Ramos (cell line): ENCODE data around the gene FAM169A.
"Not testable (repeated sequence)": the region's sequence is repeated elsewhere in the genome, so short reads cannot be mapped to it uniquely, and the experiment has no call there.

Source experiments
- in situ Hi-C: fragments of 300-500 bp; cut with MboI; formaldehyde crosslinking; loops from one replicate; pipeline ENCODE4 v1.14.3; 2022; ENCODE audit warnings: low sequenced_read_pairs; ENCODE audit not compliant: unreplicated experiment

The FAM169A gene

DNA sequence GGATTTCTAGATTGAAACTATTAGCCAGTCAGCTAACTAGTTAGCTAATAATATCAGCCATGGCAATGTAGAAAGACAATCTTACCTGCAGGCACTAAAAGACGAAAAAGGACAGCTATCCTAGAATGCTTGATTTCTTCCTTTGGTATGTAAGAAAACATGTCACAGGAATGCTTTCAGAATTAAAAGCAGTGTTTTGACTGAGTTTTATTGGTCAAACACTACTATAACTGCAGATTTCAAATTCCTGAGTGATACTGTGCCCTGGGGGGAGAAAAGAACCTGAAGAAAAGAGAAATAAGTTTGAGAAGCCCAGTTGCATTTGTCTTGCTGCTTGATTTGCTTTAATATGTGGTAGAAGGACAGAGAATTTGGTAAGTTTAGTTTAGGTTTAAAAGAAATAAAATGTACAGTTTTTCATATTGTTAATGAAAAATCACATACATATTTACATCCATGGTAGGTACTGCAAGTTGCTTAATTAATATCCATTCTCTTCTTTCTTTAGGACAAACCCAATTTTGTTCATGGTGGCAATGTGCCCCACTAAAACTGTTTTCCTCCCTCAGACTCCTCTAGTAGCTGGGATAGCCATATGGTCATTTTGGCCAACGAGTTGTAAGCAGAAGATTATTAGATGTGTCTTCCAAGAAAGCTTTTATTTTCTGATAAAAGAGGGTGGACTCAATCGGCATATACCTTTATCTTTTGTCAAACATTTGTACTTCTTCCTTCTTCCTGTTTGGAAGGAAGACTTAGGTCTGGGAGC, 4.3 kb upstream of the FAM169A start:
- in situ Hi-C loops, result no loop called here

- in situ Hi-C loops, result not testable (repeated sequence)
These were observed 3.2 kb upstream of the FAM169A start for GRCh38 chr5:74869414-74869813.

- in situ Hi-C loops, result no loop called here
These were observed 492 bp upstream of the FAM169A start for GRCh38 chr5:74866596-74867162.

DNA sequence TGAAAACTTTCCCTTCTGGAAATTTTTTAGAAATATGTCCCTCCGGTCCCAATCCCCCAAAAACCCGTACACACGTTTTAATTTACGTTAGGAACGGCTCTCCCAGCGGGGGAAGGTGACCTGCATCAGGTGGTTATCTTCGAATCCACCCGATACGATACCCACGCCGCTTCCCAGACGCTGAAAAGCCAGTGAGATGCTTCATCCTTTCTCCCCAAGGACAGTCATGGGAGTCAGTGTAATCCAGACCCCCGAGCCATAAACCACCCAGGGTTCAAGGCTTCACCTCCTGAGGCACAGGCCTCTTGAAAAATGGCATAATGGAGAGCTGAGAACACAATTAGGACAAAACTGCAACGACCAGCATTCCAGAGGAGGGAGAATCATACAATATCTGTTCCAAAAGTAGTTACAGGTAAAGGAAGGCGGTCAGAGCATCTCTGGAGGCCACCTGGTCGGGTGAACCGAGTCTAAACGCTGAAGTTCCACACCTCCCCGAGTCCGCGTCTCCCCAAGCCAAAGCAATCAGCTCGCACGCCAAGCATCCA, 857 bp downstream of the FAM169A start:
- in situ Hi-C loops, result no loop called here

- in situ Hi-C loops, result no loop called here
These were observed 1.4 kb downstream of the FAM169A start for GRCh38 chr5:74864823-74865222.

DNA sequence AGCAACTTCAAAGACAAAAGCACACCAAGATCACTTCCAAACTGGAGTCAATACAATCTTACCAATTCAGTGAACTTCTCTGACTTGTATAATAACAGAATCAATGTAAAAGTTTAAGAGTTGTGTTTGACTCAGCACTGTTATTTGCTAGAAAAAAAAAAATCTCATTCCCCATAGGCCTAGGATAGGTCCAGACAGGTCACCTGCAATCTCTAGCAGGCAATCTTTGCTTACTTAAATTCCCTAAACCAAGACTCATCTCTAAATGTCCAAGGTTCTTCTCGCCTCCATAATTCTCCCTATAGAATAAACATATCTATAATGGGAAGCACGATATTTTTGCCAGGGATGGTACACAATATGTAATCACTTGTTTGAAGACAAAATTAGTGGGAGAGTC, 2.5 kb downstream of the FAM169A start:
- in situ Hi-C loops, result no loop called here

DNA sequence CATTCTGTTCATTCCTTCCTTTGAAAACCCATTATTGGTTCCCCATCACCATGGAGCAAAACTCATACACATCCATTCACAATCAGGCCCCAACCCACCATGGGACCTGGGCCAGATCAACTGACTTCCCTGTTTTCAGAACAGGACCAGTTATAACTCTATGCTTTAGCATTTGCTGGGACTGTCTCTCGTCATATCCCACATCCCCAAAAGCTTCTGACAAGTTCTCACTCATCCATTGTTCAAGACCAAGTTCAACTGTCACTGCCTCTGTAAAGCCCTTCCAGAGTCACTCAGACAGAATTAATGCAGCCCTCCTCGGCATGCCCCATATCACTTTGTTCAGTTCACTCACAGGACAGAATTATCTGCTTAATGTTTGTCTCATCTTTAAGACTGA, 4.0 kb downstream of the FAM169A start:
- in situ Hi-C loops, result no loop called here

DNA sequence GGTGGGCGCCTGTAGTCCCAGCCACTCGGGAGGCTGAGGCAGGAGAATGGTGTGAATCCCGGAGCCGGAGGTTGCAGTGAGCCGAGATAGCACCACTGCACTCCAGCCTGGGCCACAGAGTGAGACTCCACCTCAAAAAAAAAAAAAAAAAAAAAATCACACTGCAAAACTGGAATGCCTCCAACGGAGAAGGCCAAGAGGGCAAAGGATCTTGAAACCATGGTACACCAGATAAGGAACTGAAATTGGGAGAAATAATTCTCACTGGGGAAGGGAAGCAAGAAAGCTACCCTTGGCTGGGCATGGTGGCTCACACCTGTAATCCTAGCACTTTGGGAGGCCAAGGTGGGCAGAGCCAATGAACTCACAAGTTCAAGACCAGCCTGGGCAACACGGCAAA, 9.2 kb downstream of the FAM169A start:
- in situ Hi-C loops, result not testable (repeated sequence)

GRCh38 chr5:74853256-74853655, 12.9 kb downstream of the FAM169A start:
- in situ Hi-C loops, result no loop called here

- in situ Hi-C loops, result no loop called here
These were observed 14.4 kb downstream of the FAM169A start for GRCh38 chr5:74851684-74852353.

DNA sequence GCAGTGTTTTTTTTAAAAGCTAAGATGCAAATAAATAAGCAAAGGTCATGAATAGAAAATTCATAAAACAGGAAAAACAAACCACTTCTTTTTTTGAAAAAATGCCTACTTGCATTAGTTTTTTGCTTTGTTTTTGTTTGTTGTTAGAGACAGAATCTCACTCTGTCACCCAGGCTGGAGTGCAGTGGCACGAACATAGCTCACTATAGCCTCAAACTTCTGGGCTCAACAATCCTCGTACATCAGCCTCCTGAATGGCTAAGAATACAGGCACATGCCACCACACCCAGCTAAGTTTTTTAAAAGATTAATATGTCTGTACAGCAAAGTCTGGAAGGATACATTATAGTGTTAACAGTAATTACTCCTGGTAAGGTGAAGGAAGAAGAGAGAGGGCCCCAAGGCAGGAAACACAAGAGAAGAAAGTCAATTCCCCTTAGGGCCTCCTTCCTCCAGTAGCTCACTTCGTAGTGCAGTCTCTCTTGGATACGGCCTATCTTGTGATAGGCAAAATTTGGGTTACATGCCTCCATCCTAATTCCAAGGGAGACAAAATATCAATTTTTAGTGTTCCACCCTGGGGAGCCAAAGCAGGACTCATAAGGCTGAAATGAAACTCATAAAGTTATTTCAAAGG, 15.3 kb downstream of the FAM169A start:
- in situ Hi-C loops, result no loop called here

GRCh38 chr5:74850030-74850429, 16.2 kb downstream of the FAM169A start:
- in situ Hi-C loops, result no loop called here

- in situ Hi-C loops, result no loop called here
These were observed 17.6 kb downstream of the FAM169A start for GRCh38 chr5:74848553-74849025.

DNA sequence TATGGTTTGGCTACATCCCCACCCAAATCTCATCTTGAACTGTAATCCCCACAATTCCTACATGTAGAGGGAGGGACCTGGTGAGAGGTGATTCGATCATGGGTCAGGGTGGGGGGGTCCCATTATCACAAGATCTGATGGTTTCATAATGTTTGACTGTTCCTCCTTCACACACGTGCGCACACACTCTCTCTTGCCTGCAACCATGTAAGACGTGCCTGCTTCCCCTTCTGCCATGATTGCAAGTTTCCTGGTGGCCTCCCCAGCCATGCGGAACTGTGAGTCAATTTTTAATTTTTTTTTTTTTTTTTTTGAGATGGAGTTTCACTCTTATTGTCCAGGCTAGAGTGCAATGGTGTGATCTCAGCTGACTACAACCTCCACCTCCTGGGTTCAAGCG, 27.0 kb downstream of the FAM169A start:
- in situ Hi-C loops, result no loop called here

DNA sequence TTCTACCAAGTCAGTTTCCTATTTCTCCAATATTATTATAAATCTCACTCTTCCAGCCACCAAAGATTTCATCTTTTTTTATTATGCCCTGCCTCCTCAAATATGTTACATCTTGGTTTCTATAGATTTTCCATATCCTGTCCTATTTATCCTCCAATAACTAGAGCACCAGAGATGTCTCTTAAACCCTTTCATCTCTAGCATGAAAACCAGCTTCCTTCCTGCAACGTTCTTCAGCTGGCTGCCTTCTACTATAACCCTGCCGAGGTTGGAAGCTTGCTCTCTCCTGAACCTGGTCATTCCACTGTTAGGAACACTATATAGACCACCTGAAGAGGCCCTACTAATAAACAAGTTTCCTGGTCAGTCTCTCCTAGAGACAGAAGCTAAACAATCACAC, 27.9 kb downstream of the FAM169A start:
- in situ Hi-C loops, result no loop called here

- in situ Hi-C loops, result no loop called here
These were observed 29.1 kb downstream of the FAM169A start for GRCh38 chr5:74837115-74837514.

DNA sequence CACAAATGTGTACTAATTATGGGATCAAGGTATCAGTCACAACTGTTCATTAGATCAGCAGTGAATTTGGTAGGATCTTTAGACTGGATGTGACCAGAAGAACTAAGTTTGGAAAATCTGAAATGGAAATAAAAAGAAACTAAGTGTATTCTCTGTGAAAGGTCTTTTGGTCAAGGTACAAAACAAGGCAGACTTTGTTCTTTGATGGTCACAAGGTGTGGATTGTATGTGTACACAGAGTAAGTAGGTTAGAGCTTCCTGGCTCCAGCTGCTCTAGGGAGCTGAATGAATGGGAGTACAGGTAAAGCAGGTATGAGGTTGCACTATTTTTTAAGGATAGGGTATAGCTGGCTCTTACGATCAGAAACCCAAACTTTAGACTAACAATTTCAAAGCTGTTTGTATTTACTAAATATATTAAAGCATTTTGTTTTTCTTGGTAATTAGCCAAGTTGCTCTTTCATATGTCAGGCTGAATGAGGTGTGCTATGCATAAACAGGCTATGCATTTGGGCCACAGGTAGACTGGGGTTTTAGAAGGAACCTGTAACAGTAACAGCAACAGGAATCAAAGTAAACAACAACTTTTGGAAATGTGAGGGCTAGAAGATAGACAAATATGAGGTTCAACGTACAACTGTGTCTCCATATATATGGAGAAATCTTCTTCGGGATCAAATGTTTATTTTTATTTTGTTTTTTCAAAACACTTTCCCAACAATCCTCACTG, 32.5 kb downstream of the FAM169A start:
- in situ Hi-C loops, result no loop called here

GRCh38 chr5:74829413-74829812, 36.8 kb downstream of the FAM169A start:
- in situ Hi-C loops, result no loop called here

DNA sequence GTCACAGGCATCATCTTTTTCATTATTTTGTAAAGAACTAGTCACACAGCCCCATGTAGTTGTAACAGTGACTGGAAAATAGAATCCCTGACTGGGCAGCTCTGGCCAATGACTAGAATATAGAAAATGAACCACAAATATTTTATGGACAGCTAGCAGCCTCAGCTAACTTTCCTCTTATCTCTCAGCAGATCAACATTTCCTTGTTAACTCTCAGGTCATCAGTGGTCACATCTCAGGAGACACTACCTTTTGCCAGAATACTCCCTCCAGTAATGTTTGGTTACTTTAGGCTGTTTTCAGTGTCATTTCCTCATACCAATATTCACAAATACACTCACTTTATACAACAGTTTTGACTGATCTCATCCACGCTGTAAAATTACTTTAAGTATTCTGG, 43.9 kb downstream of the FAM169A start:
- in situ Hi-C loops, result no loop called here

DNA sequence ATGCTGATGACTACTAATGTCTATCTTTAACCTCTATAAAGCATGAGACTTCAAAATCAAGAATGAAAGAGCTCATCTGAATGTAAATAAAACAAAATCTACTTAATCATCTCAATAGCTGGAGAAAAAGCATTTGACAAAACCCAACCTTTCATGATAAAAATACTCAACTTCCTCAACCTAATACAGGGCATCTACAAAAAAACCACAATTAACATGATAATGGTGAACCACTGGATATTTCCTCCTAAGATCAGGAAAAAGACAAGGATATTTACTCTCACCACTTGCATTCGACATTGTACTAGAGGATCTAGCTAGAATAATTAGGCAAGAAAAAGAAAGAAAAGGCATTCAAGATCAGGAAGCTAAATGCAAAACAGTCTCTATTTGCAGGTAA, 49.3 kb downstream of the FAM169A start:
- in situ Hi-C loops, result no loop called here
